GM21447 (cell line): ENCODE data around the gene EFNA3.
A peak's percentile ranks its signal among the peaks of the same experiment; 100 is the strongest.

ENCODE experiments used
- ATAC-seq: cut with Tn5 transposase; IDR thresholded peaks from one replicate; pipeline ENCODE4 v1.9.1; 2021; ENCODE audit not compliant: unreplicated experiment

The EFNA3 gene

DNA sequence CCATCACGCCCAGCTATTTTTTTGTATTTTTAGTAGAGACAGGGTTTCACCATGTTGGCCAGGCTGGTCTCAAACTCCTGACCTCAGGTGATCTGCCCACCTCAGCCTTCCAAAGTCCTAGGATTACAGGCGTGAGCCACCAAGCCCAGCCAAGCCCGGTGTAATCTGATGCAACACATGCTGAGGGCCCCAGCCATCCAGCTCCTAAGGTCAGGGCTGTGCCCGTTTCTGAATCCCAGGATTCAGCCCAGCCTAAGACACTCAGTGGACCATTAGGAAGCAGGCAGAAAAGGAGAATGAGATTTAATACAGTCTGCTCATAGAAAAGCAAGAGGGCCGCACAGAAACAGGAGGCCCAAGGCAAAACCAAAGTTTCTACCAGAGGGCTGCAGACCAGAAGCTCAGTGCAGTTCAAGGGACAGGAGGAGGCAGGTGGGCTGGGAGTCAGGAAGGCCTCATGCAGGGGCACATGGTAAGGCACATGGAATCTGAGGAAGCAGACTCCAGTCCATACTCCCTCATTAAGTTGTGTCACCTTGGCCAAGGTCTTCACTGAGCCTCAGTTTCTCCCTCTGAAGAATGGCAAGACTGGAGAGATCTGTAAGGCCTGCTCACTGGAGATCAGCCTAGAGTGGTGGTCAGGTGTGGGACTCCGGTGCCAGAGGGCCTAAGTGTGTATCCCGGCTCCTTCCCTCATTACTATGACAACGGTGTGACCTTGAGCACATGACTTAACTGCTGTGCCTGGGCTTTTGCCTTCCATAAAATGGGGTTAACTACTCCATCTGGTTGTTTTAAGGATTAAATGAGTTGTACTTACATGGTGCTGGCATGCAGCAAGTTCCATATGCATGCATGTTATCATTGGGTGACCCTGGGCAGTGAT is 29.9 kb upstream of the EFNA3 start:
- no peak for ATAC-seq

GRCh38 chr1:155049651-155050559 is 28.7 kb upstream of the EFNA3 start:
- ATAC-seq: no peak

- peak; percentile 49 for ATAC-seq
Measured at GRCh38 chr1:155050560-155051341, 27.9 kb upstream of the EFNA3 start, which contains the start of gene ADAM15. Gene ADAM15 (plus strand): TSS chr1:155051316. CDS start chr1:155051387, 71 bp downstream.

- ATAC-seq: no peak
Measured at GRCh38 chr1:155051342-155051776, 27.3 kb upstream of the EFNA3 start.

GRCh38 chr1:155051777-155052398 is 26.7 kb upstream of the EFNA3 start:
- no peak for ATAC-seq

DNA sequence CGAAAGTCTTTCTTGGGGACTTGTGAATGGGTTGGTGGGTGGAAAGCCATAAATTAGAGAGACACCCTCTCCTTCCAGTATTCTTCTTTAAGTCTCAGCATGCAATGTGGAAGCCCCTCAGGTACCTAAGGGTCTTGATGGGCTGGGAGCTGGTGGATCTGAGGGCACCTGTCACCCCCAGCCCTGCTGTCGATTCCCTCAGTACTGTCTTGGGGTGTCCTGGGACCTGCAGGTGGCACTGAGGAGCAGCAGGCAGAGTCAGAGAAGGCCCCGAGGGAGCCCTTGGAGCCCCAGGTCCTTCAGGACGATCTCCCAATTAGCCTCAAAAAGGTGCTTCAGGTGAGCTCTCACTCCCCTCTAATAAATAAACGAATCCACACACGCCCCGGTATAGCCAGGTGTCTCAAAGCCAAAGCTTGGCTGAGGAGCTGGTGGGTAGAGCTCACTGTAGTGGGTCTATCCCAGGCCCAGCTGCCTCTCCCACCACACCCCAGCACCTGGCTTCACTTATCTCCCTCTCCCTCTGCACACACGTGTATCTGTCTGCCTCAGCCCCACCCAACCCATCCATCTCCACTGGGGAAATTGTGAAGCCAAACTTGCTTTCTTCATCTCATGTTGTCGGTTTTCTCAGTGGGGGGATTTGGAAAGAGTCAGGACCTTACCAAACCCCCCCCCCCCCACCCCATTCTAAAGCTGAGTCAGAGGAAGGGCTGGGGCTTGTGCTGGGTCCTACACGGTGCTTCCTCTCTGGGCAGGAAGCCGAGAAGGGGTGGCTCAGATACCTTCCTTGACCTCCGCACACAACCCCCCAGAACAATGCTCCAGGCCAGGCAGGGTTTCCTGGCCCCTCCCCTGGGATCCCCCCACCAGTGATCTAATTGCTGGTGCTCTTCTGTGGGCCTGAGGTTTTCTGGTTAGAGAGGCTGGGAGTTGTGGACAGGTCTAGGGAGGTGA is 25.9 kb upstream of the EFNA3 start:
- no peak for ATAC-seq

DNA sequence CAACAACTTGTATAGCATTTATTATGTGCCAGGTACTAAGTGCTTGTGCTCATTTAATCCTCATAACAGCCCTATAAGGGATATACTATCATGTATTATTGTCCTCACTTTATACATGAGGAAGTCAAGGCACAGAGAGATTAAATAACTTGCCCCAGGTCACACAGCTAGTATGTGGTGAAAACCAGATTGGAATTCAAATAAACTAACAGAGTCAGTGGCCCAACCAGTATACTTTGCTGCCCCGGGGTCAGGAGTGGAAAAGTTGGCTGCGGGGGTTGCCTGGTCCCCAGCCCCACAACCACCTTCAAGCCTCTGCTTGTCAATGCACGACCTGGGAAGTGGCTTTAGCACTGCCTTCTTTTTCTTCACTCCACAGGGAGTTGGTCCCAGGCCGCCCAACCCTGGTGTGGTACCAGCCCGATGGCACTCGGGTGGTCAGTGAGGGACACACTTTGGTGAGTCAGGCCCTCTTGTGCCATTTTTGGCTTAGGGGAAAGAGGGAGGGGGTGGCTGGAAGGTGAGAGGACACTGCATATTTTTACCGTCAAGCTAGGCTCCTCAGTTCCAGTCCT is 25.0 kb upstream of the EFNA3 start:
- no peak for ATAC-seq

GRCh38 chr1:155057104-155057503 is 21.5 kb upstream of the EFNA3 start:
- no peak for ATAC-seq

GRCh38 chr1:155057788-155058211 is 20.8 kb upstream of the EFNA3 start:
- ATAC-seq: no peak

DNA sequence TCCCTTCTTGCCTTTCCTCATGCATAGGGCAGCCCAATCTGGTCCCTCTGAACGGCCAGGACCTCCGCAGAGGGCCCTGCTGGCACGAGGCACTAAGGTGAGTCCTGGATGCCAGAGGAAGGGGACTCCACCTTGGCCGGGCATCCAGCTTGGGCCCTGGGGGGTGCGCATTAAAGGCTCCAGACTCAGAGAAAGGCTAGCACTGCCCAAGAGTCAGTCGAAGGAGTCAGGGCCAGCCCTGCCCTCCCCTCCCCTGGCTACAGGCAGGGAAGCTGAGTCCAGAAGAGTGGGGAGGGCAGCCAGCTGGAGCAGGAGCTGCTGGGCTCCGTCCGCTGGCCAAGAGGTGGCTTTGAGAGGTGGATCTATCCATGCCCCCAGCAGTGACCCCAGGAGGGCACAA is 17.9 kb upstream of the EFNA3 start:
- ATAC-seq: no peak

DNA sequence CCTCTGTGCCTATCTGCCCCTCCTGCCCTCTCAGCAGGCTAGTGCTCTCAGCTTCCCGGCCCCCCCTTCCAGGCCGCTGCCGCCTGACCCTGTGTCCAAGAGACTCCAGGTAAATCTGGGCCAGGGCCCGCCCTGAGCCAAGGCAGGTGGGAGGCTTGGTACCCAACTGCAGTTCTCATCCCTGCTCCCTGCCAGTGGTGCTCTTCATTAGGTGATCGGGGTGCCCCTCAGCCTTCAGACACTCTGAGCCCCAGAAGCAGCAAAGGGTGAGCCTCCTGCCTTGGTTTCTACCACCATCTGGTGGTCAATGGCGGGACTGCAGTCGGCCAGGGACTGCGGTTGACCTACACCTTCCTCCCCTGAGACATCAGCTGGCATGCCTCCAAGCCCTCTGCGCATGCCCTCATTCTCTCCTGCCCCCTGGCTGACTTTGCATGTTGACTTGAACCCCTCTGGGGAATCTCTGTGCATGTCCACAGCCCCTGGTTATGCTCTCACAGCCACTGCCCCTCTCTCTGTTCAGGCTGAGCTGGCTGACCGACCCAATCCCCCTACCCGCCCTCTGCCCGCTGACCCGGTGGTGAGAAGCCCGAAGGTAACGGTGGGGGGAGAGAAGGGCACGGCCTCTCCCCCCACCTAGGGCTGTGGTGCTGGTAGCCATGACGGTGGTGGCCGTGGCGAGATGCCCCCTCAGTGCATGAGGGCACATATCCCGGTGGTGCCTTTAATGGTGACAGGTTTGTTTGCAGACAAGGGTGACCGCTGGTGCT is 17.1 kb upstream of the EFNA3 start:
- peak; percentile 33 for ATAC-seq

GRCh38 chr1:155062151-155062686 is 16.4 kb upstream of the EFNA3 start:
- ATAC-seq: no peak

DNA sequence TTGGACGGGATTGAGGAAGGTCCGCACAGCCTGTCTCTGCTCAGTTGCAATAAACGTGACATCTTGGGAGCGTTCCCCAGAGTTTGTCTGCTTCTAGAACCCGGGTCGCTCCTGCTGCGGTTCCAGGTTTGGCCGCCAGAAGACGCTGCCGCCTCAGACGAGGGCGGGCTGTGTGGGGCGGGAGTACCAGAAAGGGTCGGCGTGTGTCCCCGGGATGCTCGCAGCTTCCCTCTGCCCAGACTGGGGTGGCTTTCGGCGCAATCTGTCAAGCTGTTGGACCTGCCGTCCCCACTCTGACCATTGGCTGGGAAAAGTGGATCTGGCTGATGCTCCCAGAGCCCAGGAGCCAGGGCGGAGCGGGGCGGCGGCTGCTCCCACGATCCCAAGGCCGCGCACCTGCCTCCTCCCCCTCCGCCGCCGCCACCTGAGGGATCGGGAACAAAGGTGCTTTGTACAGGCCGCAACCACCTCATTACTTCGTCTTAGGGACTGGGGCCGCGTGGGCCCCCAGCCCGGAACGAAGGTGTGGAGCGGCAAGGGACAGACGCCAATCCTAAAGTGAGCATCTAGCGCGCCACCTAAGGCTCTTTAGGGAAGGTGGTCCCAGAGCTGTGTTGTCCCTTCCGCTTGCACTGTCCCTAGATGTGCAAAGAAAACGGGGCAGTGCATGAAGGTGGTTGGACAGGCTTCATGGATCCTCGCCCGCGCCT is 15.8 kb upstream of the EFNA3 start:
- ATAC-seq: no peak

DNA sequence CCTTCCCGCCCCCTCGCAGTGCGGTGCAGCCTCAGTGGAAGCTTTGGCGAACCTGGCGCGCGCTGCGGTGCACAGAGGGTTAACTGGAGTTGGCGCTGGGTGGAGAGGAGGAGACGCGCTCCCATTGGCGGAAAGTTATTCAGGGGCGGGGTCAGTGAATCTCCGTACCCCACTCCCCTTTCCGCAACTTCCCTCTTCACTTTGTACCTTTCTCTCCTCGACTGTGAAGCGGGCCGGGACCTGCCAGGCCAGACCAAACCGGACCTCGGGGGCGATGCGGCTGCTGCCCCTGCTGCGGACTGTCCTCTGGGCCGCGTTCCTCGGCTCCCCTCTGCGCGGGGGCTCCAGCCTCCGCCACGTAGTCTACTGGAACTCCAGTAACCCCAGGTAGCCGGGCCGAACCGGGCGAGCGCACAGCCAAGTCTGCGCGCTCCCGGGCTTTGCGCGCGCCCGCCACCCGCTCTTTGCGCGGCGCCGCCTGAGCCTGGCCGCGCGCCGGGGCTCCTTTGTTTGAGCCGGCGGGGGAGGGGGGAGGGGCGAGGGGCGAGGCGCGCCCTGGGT is 15.0 kb upstream of the EFNA3 start, which contains the start of gene EFNA4:
EFNA4 (plus strand) TSS at position 191 of the 561 bp plus-strand sequence; CDS start at position 275, 84 bp downstream.
- peak; percentile 66 for ATAC-seq

DNA sequence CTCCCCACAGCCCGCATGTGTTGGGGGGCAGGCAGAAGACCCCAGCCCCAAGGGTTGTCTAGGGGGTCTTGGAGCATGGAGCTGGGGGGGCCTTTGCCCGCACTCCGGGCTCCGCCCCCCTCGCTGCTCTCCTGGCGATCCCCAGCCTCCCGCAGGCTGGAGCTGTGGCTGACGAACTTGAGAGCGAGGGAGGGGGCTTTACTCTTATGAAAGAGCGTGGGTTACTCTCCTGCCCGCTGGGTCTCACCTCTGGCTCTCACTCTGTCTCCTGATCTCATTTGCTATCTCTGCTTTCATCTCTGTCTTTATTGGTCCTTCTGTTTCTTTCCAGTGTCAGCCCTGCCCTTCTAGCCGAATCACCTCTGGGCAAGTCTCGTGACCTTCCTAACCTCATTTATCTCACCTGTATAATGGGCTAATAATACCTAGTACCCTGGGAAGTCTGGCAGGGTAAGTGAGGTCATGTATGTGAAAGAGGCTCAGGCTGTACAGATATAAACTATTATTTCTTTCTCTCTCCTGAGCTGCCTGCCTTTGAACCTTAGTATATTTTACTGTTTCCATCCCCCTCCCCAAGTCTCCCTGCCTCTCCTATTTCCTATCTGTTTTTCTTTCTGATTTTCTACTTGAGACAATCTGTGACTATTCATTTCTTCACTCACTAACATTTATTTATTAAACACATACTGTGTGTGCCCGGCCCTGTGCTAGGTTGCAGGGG is 14.4 kb upstream of the EFNA3 start:
- ATAC-seq: no peak

DNA sequence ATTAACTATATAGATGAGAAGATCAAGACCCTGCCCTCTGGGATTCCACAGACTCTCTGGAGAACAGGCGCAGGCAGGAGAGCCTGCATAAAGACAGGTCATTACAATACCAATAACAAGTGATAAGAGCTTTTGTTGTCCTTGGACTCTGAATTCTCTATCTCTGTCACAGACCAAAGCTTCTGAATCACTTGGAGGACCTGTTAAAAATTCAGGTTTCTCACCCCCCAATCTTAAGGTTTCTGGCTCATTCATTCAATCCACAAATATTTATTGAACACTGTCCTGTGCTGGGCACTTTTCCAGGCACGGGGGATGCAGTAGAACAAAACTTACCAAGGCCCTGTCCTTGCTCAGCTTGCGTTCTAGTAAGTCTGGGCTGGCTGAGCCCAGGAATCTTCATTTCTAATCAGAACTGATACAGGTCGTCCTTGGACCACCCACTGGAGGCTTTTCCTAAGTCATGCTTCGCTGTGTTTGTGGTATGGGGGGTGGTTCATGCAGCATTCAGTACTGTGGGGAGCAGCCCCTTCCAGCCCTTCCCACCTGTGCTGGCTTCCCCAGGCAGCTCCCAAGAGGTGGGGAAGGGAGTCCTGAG is 13.7 kb upstream of the EFNA3 start:
- no peak for ATAC-seq
